Retinal pigment epithelial cell (primary cell): ENCODE results near the gene PAX9.

ENCODE experiments used
- DNase-seq: peaks from one replicate; pipeline ENCODE4 v3.0.0-alpha.2; 2010; ENCODE audit warnings: low read depth
- H3K4me3 ChIP-seq: 2 replicates; pipeline ENCODE4 v1.5.1; 2011; ENCODE audit warnings: mild to moderate bottlenecking, low read length, control low read depth, moderate library complexity
- CTCF ChIP-seq: conservative IDR thresholded peaks from 2 replicates; pipeline ENCODE4 v1.5.1; 2011; ENCODE audit warnings: low read depth, low read length, control low read depth, inconsistent platforms

PAX9 gene

DNA sequence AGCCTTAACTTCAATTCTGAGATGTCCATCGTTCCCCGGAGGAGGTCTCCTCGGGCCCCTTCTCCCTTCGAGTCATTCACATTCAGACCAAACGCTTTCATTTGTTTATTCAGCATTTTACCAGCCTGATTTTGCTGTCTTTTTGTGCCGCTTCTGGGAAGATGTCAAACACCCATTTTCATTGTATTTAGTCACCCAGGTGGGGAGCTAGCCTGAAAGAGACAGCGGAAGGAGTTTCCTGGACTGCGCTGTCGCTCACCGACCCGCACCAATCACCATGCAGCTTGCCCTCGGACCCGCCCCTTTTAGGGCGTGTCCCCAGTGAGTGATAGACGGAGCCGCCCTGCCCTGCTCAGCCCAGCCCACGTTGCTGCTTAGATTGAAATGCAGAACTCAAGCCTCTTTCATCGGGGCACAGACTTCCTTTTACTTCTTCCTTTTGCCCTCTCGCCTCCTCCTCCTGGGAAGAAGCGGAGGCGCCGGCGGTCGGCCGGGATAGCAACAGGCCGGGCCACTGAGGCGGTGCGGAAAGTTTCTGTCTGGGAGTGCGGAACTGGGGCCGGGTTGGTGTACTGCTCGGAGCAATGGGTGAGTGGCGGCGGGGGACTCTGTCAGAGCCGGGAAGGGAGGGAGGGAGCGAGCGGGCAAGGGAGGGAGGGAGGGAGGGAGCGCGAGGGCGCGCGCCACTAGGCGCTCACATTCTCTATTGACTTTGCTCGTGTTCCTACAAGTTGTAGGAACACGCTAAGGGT lies at the start of gene PAX9:
Gene PAX9 (plus strand): TSS at position 355 of the 752 bp plus-strand sequence. CDS start 230 bp downstream, at position 585.
- TF ChIP-seq CTCF, result no peak
- DNase-seq, result peak; percentile 26
- H3K4me3 ChIP-seq, result peak within 1 kb of the TSS; percentile 34

GRCh38 chr14:36617824-36618223 lies 43.8 kb upstream of the PAX9 start:
- H3K4me3 ChIP-seq, result no peak overlapping the region
- no peak for DNase-seq
- TF ChIP-seq CTCF, result no peak

DNA sequence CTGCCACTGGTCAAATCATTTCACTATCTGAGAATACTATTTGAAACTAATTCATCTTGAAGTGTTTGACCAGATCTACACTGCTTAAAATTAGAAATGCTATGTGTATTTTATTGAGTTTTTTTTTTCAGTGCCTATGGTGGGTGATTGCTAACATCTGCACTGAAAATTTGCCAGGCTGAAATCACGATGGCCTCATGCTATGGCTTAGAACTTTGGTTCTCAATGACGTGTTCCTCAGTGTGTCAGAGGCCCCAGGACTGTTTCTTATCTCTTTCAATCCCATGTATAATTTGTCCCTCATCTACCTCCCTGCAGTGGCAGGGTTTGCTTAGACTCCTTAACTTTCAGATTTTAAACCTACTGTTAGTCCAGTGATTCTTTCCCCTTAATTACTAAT lies 43.0 kb upstream of the PAX9 start:
- DNase-seq, result no peak
- TF ChIP-seq CTCF, result no peak
- no peak overlapping the region for H3K4me3 ChIP-seq

DNA sequence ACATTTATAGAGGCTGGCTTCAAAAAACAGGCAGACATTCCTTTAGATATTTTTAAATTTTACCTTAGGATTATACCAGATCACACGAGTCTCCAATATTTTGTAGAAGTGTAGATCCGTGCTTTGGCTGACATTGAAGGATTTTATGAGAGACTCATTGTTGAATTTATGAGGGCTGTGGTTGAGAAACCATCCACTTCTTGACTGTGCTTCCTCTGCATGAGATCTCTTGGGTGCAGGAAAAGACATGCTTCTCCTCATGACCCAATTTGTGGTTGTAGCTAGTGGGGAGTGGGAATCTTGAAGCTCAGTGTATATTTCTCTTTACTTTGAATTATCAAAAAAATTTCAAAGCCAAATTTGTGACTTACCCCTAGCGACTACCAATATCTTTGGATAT lies 42.5 kb upstream of the PAX9 start:
- no peak overlapping the region for H3K4me3 ChIP-seq
- TF ChIP-seq CTCF, result no peak
- no peak for DNase-seq

- DNase-seq, result no peak
- no peak overlapping the region for H3K4me3 ChIP-seq
These were observed 41.8 kb upstream of the PAX9 start for GRCh38 chr14:36619853-36620252.

GRCh38 chr14:36625014-36625413 lies 36.6 kb upstream of the PAX9 start:
- no peak for TF ChIP-seq CTCF
- no peak for DNase-seq

More at GRCh38 chr14:36619853-36620252, 41.8 kb upstream of the PAX9 start:
- TF ChIP-seq CTCF, result no peak

GRCh38 chr14:36625436-36625835 lies 36.2 kb upstream of the PAX9 start:
- TF ChIP-seq CTCF, result no peak
- DNase-seq, result no peak
- H3K4me3 ChIP-seq, result no peak overlapping the region

More at GRCh38 chr14:36625014-36625413, 36.6 kb upstream of the PAX9 start:
- no peak overlapping the region for H3K4me3 ChIP-seq
